Thyroid gland (tissue), 4 donors: ENCODE data around the gene FKBP2.

Experiments
- CTCF ChIP-seq, 6 experiments: fragments of 200-600 bp in 3 of 6; fragments of 450-650 bp in 3 of 6; sonication (generic) in 3 of 6; IDR thresholded peaks; one replicate each; pipeline ENCODE4 v1.5.1; 2016 to 2019; ENCODE audit warnings: antibody characterized with exemption in 6 of 6, mild to moderate bottlenecking in 2 of 6, inconsistent platforms in 1 of 6, moderate library complexity in 1 of 6
- POLR2A ChIP-seq, 2 donors: fragments of 450-650 bp; IDR thresholded peaks; one replicate each; pipeline ENCODE4 v1.6.1; 2017; ENCODE audit warnings: antibody characterized with exemption in 2 of 2, mild to moderate bottlenecking in 2 of 2, moderate library complexity in 1 of 2

DNA sequence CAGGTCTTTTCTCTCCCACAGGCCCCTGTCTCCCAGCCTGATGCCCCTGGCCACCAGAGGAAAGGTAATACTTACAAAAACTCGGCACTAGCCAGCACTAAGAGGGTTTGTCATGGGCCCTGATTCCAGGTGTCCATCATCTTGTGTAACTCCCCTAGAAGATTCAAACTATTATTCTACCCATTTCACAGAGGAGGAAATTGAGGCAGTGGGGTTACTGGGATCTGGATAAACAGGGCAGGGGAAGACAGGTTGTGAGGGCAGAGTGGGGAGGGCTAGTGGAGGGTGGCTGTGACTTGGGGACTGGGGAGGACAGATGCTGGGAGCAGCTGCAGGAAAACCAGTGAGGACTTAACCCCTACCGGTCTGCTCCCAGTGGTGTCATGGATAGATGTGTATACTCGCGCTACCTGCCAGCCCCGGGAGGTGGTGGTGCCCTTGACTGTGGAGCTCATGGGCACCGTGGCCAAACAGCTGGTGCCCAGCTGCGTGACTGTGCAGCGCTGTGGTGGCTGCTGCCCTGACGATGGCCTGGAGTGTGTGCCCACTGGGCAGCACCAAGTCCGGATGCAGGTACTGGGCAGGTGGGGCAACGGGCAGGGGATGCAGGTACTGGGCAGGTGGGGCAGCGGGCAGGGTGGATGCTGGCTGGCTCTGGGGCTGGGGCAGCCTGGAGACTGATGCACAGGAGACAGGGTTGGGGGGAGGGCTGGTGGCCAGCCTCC lies 5.3 kb upstream of the FKBP2 start:
- TF ChIP-seq CTCF (IDR thresholded peaks at IDR 0.05) (no peak), POLR2A (IDR thresholded peaks at IDR 0.05) (no peak)
